DLD1 (cell line): ENCODE measurements around the gene TMEM212.

Source experiments
- in situ Hi-C: cut with HindIII; loops from 2 replicates; pipeline ENCODE4 v1.10.0; 2017; ENCODE audit warnings: low sequenced_read_pairs

TMEM212 gene

GRCh38 chr3:171850960-171851659 is 8.0 kb downstream of the TMEM212 start:
- in situ Hi-C loops: no loop called here

GRCh38 chr3:171851660-171852058 is 8.5 kb downstream of the TMEM212 start:
- in situ Hi-C loops: no loop called here

- in situ Hi-C loops: loop anchor here (5.0 kb wide), 1 partner anchor 32 kb away; no protein-coding TSS in a partner anchor
These were observed 11.6 kb downstream of the TMEM212 start for GRCh38 chr3:171854649-171855305.

- in situ Hi-C loops: loop anchor here (5.0 kb wide), 1 partner anchor 36 kb away; no protein-coding TSS in a partner anchor
These were observed 15.6 kb downstream of the TMEM212 start for GRCh38 chr3:171858770-171859169.

- in situ Hi-C loops: no loop called here
These were observed 17.8 kb downstream of the TMEM212 start for GRCh38 chr3:171860830-171861535.

- in situ Hi-C loops: no loop called here
These were observed 19.2 kb downstream of the TMEM212 start for GRCh38 chr3:171862392-171862791.

- in situ Hi-C loops: no loop called here
These were observed 19.9 kb downstream of the TMEM212 start for GRCh38 chr3:171862993-171863521.

- in situ Hi-C loops: no loop called here
These were observed 20.8 kb downstream of the TMEM212 start for GRCh38 chr3:171863920-171864319.

GRCh38 chr3:171865191-171865865 is 22.2 kb downstream of the TMEM212 start:
- in situ Hi-C loops: no loop called here

- in situ Hi-C loops: no loop called here
These were observed 24.8 kb downstream of the TMEM212 start for GRCh38 chr3:171867981-171868380.

GRCh38 chr3:171871392-171872274 is 28.5 kb downstream of the TMEM212 start:
- in situ Hi-C loops: no loop called here

GRCh38 chr3:171873580-171873979 is 30.4 kb downstream of the TMEM212 start:
- in situ Hi-C loops: no loop called here

GRCh38 chr3:171874251-171874681 is 31.1 kb downstream of the TMEM212 start:
- in situ Hi-C loops: no loop called here

- in situ Hi-C loops: no loop called here
These were observed 31.7 kb downstream of the TMEM212 start for GRCh38 chr3:171874879-171875278.

- in situ Hi-C loops: no loop called here
These were observed 32.8 kb downstream of the TMEM212 start for GRCh38 chr3:171875923-171876412.

GRCh38 chr3:171876680-171877147 is 33.6 kb downstream of the TMEM212 start:
- in situ Hi-C loops: no loop called here

GRCh38 chr3:171878461-171879225 is 35.5 kb downstream of the TMEM212 start:
- in situ Hi-C loops: no loop called here

GRCh38 chr3:171879472-171879871 is 36.3 kb downstream of the TMEM212 start:
- in situ Hi-C loops: no loop called here
